Right atrium auricular region (tissue), 2 donors: ENCODE results near the gene MEF2A. TPM values are rescaled to one million over a fixed set of nuclear protein-coding genes. Genes with fewer than 3 reads are reported as not detected.

ENCODE experiments used
- DNase-seq: peaks from one replicate; pipeline ENCODE4 v3.0.0-alpha.2; 2019; ENCODE audit warnings: low spot score
- H3K27ac ChIP-seq, 2 donors: fragments of 200-600 bp; sonication (generic); 1 replicate in 1 of 2; 2 replicates in 1 of 2; pipeline ENCODE4 v1.5.1; 2016 to 2019
- H3K27me3 ChIP-seq, 2 donors: fragments of 200-600 bp; sonication (generic); one replicate each; pipeline versions ENCODE4 v1.5.1 to v1.6.0; 2017 to 2019
- H3K36me3 ChIP-seq: fragments of 200-600 bp; sonication (generic); one replicate; pipeline ENCODE4 v1.5.1; 2016
- H3K4me1 ChIP-seq, 2 donors: fragments of 200-600 bp; sonication (generic); one replicate each; pipeline versions ENCODE4 v1.5.1 to v1.6.0; 2017 to 2019
- H3K4me3 ChIP-seq, 2 donors: fragments of 200-600 bp; sonication (generic); 1 replicate in 1 of 2; 2 replicates in 1 of 2; pipeline ENCODE4 v1.5.1; 2017 to 2019; ENCODE audit warnings: mild to moderate bottlenecking in 1 of 2, moderate library complexity in 1 of 2
- H3K9me3 ChIP-seq, 2 donors: fragments of 200-600 bp; sonication (generic); one replicate each; pipeline ENCODE4 v1.5.1; 2019
- CTCF ChIP-seq, 2 donors: fragments of 200-600 bp; sonication (generic); IDR thresholded peaks; one replicate each; pipeline ENCODE4 v1.5.1; 2019; ENCODE audit warnings: antibody characterized with exemption in 2 of 2
- total RNA-seq, 2 donors: library from RNA; depleted of rRNA; stranded (reverse); fragments of >200 nt; gene quantifications; one replicate each; pipeline ENCODE4 v1.1.0, GENCODE V29; 2016

MEF2A gene
- total RNA-seq, 2 donors from 2014 or later, result 175 to 245 TPM

- Histone ChIP-seq H3K36me3 (no peaks in the 10 kb centered on the region), H3K4me3 (no peak overlapping the region), H3K27me3 (no peaks in the 10 kb centered on the region), H3K27ac (no peak overlapping the region), H3K4me1 (no peaks in the 10 kb centered on the region), H3K9me3 (no peaks in the 10 kb centered on the region)
- DNase-seq, result no peak
- no peak for TF ChIP-seq CTCF (IDR thresholded peaks at IDR 0.05)
Observed at GRCh38 chr15:99556578-99556977, 9.2 kb upstream of the MEF2A start.

GRCh38 chr15:99558084-99558483 lies 7.7 kb upstream of the MEF2A start:
- no peaks in the 10 kb centered on the region for H3K36me3 ChIP-seq
- no peaks in the 10 kb centered on the region for H3K9me3 ChIP-seq
- H3K27ac ChIP-seq, result no peak overlapping the region
- no peak for TF ChIP-seq CTCF (IDR thresholded peaks at IDR 0.05)
- H3K4me3 ChIP-seq, result no peak overlapping the region
- no peaks in the 10 kb centered on the region for H3K27me3 ChIP-seq
- peaks cover 0 to under 1% of the 10 kb centered on the region in 2 donors for H3K4me1 ChIP-seq
- no peak for DNase-seq

GRCh38 chr15:99558571-99558970 lies 7.2 kb upstream of the MEF2A start:
- Histone ChIP-seq H3K4me3 (no peak overlapping the region), H3K4me1 (peaks cover 0 to 5% of the 10 kb centered on the region in 2 donors), H3K9me3 (no peaks in the 10 kb centered on the region), H3K27ac (no peak overlapping the region), H3K27me3 (no peaks in the 10 kb centered on the region), H3K36me3 (no peaks in the 10 kb centered on the region)
- TF ChIP-seq CTCF (IDR thresholded peaks at IDR 0.05), result no peak
- DNase-seq, result no peak

- Histone ChIP-seq H3K27ac (no peak overlapping the region), H3K36me3 (no peaks in the 10 kb centered on the region), H3K27me3 (no peaks in the 10 kb centered on the region), H3K9me3 (no peaks in the 10 kb centered on the region), H3K4me3 (no peak overlapping the region), H3K4me1 (peaks cover 0 to 20% of the 10 kb centered on the region in 2 donors)
- DNase-seq, result no peak
- no peak for TF ChIP-seq CTCF (IDR thresholded peaks at IDR 0.05)
Observed at GRCh38 chr15:99561476-99562230, 4.1 kb upstream of the MEF2A start.

- TF ChIP-seq CTCF (IDR thresholded peaks at IDR 0.05), result no peak
- Histone ChIP-seq H3K4me1 (peaks cover 0 to 20% of the 10 kb centered on the region in 2 donors), H3K9me3 (no peaks in the 10 kb centered on the region), H3K27me3 (no peaks in the 10 kb centered on the region), H3K36me3 (no peaks in the 10 kb centered on the region), H3K27ac (no peak overlapping the region), H3K4me3 (no peak overlapping the region)
- no peak for DNase-seq
Observed at GRCh38 chr15:99562238-99562637, 3.5 kb upstream of the MEF2A start.
